Keratinocyte (primary cell): ENCODE measurements around the gene ST8SIA6.
"Not testable (repeated sequence)": the region's sequence is repeated elsewhere in the genome, so short reads cannot be mapped to it uniquely, and the experiment has no call there.

Experiments used
- EZH2 ChIP-seq: IDR thresholded peaks from one replicate; pipeline ENCODE4 v1.6.1; 2012; ENCODE audit warnings: inconsistent platforms, mild to moderate bottlenecking, low read length, moderate library complexity
- TF ChIP-seq, protein P1 (sequence below), 3 experiments: IDR thresholded peaks in 1 of 3; conservative IDR thresholded peaks in 1 of 3; optimal IDR thresholded peaks in 1 of 3; 2 replicates in 2 of 3; 3 replicates in 1 of 3; pipeline versions ENCODE3 to v1.5.1; 2011; ENCODE audit warnings: low read length in 3 of 3, mild to moderate bottlenecking in 3 of 3, moderate library complexity in 2 of 3, control low read depth in 1 of 3, inconsistent platforms in 1 of 3; ENCODE audit not compliant: insufficient read depth in 2 of 3; ENCODE audit errors: extremely low read depth in 1 of 3

DNA sequence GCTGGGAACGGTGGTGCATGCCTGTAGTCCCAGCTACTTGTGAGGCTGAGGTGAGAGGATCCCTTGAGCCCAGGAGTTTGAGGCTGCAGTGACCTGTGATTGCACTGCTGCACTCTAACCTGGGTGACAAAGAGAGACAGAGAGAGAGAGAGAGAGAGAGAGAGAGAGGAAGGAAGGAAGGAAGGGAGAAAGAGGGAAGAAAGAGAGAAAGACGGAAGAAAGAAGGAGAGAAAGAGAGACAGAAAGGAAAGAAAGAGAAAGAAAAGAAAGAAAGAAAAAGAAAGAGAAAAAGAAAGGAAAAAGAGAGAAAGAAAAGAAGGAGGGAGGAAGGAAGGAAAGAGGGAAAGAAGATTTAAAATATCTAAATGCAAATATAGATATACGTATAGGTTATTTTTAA lies 132.4 kb downstream of the ST8SIA6 start:
- TF ChIP-seq, protein P1, sequence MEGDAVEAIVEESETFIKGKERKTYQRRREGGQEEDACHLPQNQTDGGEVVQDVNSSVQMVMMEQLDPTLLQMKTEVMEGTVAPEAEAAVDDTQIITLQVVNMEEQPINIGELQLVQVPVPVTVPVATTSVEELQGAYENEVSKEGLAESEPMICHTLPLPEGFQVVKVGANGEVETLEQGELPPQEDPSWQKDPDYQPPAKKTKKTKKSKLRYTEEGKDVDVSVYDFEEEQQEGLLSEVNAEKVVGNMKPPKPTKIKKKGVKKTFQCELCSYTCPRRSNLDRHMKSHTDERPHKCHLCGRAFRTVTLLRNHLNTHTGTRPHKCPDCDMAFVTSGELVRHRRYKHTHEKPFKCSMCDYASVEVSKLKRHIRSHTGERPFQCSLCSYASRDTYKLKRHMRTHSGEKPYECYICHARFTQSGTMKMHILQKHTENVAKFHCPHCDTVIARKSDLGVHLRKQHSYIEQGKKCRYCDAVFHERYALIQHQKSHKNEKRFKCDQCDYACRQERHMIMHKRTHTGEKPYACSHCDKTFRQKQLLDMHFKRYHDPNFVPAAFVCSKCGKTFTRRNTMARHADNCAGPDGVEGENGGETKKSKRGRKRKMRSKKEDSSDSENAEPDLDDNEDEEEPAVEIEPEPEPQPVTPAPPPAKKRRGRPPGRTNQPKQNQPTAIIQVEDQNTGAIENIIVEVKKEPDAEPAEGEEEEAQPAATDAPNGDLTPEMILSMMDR (optimal IDR thresholded peaks at IDR 0.05 in 1 of 3, IDR thresholded peaks at IDR 0.05 in 1 of 3, conservative IDR thresholded peaks at IDR 0.05 in 1 of 3; ENCODE audit: extremely low read depth in 1 of 3, insufficient read depth in 2 of 3, low read length in 3 of 3), result not testable (repeated sequence)
- not testable (repeated sequence) for TF ChIP-seq EZH2
